Esophagus squamous epithelium (tissue), 4 donors: ENCODE data around the gene ANO6.

Experiments
- POLR2A ChIP-seq, 4 donors: fragments of 450-650 bp; IDR thresholded peaks; one replicate each; pipeline ENCODE4 v1.6.1; 2017; ENCODE audit warnings: antibody characterized with exemption in 4 of 4, mild to moderate bottlenecking in 4 of 4, moderate library complexity in 3 of 4
- TF ChIP-seq, protein P1 (sequence below), 6 experiments: fragments of 450-650 bp in 4 of 6; fragments of 200-600 bp in 2 of 6; sonication (generic) in 2 of 6; IDR thresholded peaks; one replicate each; pipeline ENCODE4 v1.5.1; 2016 to 2019; ENCODE audit warnings: antibody characterized with exemption in 6 of 6, mild to moderate bottlenecking in 4 of 6, moderate library complexity in 4 of 6

DNA sequence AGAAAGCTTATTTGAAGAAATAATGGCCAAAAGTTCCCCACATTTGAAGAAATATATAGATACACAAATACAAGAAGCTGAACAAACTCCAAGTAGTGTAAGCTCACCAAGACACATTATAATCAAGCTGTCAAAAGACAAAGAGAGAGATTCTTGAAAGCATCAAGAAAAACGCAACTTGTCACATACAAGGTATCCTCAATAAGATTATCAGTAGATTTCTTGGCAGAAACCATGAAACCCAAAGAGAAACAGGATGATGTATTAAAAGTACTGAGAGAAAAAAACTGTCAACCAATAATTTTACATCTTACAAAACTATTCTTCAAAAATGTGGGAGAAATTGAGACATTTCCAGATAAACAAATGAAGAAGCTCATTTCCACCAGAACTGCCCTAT, 263.0 kb downstream of the ANO6 start:
- TF ChIP-seq, protein P1, sequence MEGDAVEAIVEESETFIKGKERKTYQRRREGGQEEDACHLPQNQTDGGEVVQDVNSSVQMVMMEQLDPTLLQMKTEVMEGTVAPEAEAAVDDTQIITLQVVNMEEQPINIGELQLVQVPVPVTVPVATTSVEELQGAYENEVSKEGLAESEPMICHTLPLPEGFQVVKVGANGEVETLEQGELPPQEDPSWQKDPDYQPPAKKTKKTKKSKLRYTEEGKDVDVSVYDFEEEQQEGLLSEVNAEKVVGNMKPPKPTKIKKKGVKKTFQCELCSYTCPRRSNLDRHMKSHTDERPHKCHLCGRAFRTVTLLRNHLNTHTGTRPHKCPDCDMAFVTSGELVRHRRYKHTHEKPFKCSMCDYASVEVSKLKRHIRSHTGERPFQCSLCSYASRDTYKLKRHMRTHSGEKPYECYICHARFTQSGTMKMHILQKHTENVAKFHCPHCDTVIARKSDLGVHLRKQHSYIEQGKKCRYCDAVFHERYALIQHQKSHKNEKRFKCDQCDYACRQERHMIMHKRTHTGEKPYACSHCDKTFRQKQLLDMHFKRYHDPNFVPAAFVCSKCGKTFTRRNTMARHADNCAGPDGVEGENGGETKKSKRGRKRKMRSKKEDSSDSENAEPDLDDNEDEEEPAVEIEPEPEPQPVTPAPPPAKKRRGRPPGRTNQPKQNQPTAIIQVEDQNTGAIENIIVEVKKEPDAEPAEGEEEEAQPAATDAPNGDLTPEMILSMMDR (IDR thresholded peaks at IDR 0.05) = no peak
- no peak for TF ChIP-seq POLR2A (IDR thresholded peaks at IDR 0.05)
